ENCODE measurements around the gene ZNF593.

ZNF593 gene

GRCh38 chr1:26168410-26169197, 1.1 kb upstream of the ZNF593 start, which contains the start of gene C1orf232:
Gene C1orf232, minus strand, starts transcription at chr1:26168963. Its CDS starts 464 bp downstream, at chr1:26168499.
- no peak for FAIRE-seq
- DNase-seq (ENCODE audit: insufficient read length, low spot score): no peak

DNA sequence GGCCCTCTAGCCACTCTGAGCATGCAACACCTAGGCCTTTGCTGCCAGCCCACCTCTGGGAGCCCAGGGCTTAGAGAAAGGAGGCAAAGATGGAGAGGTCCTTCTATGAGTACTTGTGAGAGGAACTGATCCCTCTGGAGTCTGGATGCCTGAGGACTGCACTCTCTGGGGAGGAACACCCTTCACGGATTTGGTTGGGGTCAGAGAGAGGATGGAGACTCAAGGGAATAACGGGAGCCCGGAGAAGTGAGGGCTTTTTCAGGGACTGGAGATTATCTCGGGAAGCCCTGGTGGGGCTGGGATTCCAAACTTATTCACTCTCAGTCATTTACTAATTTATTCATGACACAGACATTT, 532 bp upstream of the ZNF593 start:
- no peak for FAIRE-seq
- DNase-seq (ENCODE audit: insufficient read length, low spot score): no peak

- FAIRE-seq: no peak
- DNase-seq (ENCODE audit: insufficient read length, low spot score): no peak
Measured at GRCh38 chr1:26170472-26170821, 739 bp downstream of the ZNF593 start.

DNA sequence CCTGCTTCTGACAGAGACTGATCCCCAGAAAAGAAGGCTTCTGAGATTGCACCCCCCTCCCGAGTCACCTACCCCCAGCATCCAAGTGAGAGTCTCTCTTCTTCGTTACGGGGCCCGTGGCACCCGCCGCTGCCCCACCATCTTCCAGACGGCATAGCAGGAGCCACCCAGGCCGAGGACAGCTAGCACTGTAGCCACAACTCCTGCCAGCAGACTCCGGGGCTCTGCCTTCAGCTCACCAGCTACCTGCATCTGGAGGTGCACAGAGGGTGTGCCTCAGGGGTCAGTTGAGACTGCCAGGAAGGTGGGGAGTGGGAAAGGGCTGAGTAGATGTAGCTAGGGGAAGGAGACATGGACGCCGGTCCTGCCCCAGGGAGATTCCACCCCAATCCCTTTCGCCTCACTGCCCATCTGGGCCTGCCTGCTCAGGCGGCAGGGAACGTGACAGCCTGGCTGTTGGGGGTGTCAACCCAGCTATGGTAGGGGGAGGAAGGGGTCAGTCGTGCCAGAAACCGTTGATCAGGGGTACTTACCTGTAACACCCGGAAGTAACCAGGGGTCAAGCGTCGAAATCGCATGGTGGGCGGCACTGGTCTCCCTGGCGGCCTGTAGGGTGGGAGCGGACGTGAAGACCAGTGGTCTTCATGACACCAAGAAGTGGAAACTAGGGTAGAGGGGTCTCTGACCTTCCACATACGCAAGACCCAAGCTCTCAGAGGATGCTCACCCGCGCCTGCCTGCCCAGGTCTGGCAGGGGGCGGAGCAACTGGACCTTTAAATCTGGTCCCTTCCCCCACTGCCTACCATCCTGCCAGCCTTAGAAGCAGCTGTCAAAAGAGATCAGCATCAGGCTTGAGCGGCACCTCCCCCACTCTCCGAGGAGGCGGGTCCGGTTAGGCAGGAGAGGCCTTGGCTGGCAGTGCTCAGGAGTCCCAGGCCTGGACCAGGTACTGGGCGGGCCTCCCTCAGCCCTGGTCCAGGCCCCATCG, 1.7 kb downstream of the ZNF593 start, which contains the start of gene ZNF593OS:
Gene ZNF593OS, minus strand, starts transcription at position 749 of the 989 bp plus-strand sequence. Its CDS starts 171 bp downstream, at position 578.
- no peak for FAIRE-seq

DNA sequence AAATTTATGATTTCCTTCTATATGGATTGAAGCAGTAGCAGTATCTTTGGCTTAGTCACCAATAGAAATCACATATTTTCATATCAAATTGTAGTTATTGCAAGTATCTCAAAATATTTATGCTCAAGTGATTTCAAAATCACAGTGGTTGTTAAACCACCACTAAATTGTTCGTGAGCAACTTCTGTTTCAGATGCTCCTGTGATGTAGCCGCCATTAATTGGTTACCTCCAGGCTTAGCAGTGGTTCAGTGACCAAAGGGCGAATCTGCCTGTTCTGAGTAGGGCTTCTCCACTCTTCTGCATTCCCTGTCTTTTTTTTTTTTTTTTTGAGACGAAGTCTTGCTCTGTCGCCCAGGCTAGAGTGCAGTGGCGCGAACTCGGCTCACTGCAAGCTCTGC, 5.6 kb downstream of the ZNF593 start:
- DNase-seq (ENCODE audit: insufficient read length, low spot score) (no peak), FAIRE-seq (no peak)

More for the DNA sequence above, 1.7 kb downstream of the ZNF593 start, which contains the start of gene ZNF593OS:
- no peak for DNase-seq (ENCODE audit: insufficient read length, low spot score)

DNA sequence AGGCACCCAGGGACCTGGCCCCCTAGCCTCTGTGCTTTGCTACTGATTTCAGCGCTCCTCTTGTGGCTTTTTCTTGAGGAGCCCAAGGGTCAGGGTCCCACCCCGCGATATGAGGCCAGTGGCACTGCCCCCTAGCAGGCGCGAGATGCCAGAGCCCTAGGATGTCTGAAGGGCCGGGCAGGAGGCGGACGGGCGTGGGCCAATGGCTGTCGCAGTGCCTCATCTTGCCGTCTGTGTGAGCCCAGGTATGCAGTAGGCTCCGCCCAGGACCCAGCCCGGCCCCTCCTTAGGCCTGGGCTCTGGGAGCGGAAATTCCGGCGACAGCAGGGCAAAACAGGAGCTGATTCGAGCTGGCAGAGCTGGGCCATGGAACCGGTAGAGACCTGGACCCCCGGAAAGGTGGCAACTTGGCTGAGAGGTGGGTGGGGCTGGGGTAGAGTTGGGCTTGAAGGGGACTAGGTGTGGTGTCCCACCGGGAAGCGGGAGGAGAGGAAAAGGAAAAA, 7.5 kb downstream of the ZNF593 start, which contains the start of gene CNKSR1:
Gene CNKSR1, plus strand, starts transcription at position 310 of the 503 bp plus-strand sequence. Its CDS starts 57 bp downstream, at position 367.
- DNase-seq (ENCODE audit: insufficient read length, low spot score) (no peak), FAIRE-seq (no peak)

GRCh38 chr1:26180010-26180506, 10.3 kb downstream of the ZNF593 start:
- DNase-seq (ENCODE audit: insufficient read length, low spot score) (no peak), FAIRE-seq (peak; percentile 37)

GRCh38 chr1:26181586-26182382, 12.1 kb downstream of the ZNF593 start:
- FAIRE-seq: no peak
- DNase-seq (ENCODE audit: insufficient read length, low spot score): no peak

DNA sequence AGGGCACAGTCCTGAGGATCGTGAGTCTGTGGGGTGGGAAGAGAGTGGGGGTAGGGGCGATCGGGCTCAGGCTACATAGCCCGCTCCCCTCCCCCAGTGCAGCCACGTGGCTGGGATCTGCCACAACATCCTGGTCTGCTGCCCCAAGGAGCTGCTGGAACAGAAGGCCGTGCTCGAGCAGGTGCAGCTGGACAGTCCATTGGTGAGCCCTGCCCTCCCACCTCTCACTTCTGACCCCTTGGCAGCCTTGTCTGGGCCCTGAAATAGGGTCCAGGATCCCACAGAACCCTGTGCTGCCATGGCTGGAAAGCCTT, 12.6 kb downstream of the ZNF593 start:
- no peak for DNase-seq (ENCODE audit: insufficient read length, low spot score)

DNA sequence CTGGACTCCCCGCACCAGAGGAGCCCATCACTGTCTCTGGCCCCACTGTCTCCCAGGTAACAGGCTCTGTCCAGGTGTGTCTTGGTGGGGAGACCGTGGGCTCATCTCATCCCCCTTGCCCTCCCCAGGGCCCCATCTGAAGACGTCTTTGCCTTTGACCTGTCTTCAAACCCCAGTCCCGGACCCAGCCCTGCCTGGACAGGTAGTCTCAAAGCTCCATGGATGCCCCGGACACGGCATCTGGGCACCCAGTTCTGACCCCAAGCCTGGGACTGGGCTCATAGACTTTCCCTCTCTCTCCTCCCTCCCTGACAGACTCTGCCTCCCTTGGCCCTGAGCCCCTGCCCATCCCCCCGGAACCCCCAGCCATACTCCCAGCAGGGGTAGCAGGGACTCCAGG, 14.4 kb downstream of the ZNF593 start:
- DNase-seq (ENCODE audit: insufficient read length, low spot score) (no peak), FAIRE-seq (no peak)

More for the DNA sequence above, 12.6 kb downstream of the ZNF593 start:
- no peak for FAIRE-seq

GRCh38 chr1:26184883-26185282, 15.2 kb downstream of the ZNF593 start:
- FAIRE-seq: no peak
- DNase-seq (ENCODE audit: insufficient read length, low spot score): no peak

DNA sequence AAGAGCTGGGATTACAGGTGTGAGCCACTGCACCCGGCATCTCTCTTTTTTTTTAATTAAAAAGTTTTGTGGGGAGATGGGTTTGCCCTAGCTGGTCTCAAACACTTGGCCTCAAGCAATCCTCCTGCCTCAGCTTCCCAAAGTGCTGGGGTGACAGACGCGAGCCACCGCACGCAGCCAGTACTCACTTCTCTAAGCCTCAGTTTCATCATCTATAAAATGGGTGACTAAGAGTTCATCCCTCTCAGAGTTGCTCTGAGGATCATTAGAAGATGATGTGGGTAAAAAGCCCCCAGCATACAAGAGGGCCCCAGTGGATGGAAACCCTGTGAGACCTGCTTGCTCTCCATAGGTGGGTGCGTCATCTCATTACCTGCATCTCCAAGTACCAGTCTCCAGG, 18.2 kb downstream of the ZNF593 start:
- DNase-seq (ENCODE audit: insufficient read length, low spot score) (no peak), FAIRE-seq (no peak)

DNA sequence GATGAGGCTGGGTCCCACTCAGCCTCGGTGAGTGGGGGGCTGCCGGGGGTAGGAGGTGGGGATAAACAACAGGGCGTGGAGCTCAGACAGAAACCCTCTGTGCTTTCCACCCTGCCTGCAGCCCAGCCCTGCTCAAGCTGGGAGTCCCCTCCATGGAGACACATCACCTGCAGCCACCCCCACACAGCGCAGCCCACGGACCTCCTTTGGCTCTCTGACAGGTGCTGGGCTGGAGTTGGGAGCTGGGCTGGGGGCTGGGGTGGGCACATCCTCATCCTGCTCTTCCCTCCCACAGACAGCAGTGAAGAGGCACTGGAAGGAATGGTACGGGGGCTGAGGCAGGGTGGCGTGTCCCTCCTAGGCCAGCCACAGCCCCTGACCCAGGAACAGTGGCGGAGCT, 18.8 kb downstream of the ZNF593 start:
- no peak for FAIRE-seq
- DNase-seq (ENCODE audit: insufficient read length, low spot score): no peak

DNA sequence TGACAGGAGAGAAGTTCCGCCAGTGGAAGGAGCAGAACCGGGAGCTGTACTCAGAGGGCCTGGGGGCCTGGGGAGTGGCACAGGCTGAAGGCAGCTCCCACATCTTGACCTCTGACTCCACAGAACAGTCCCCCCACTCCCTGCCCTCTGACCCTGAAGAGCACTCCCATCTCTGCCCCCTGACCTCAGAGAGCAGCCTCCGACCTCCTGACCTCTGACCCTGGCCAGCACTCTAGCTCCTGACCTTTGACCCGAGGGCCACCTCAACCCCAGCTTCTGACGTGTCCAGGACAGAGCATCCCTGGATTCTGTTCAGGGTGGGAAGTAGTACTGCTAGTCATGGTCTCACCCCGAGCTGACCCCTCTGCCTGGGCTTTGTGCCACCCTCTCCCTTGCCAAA, 19.6 kb downstream of the ZNF593 start:
- FAIRE-seq: no peak

GRCh38 chr1:26189751-26190275, 20.1 kb downstream of the ZNF593 start:
- FAIRE-seq (no peak), DNase-seq (ENCODE audit: insufficient read length, low spot score) (no peak)

More for the DNA sequence above, 19.6 kb downstream of the ZNF593 start:
- no peak for DNase-seq (ENCODE audit: insufficient read length, low spot score)

DNA sequence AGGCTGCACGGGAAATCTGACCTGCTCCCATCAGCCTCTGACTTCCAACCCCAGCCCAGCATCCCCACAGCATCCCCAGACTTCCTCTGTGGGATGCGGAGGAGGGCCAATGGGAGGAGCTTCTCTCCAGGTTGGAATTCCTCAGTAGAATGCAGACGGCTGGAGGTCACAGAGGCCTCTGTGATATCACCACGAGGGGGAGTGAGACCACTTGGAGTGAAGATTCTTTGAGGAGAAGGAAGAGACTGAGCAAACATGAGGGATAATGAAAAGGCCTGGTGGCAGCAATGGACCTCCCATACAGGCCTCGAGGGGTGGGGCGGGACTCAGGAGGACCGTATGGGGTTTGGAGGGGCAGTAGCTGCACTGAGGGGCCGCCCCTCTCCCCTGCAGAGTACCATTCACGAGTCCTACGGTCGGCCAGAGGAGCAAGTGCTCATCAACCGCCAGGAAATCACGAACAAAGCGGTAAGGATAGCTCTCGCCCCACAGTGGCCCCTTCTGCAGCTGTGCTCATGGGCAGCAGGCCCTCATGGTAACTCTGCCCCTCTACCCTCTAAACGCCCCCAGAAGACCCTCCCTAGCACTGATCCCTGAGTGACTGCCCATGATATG, 20.8 kb downstream of the ZNF593 start, which contains the start of gene CATSPER4:
Gene CATSPER4, plus strand, starts transcription at position 230 of the 615 bp plus-strand sequence. Its CDS starts 26 bp downstream, at position 256.
- FAIRE-seq: no peak
- DNase-seq (ENCODE audit: insufficient read length, low spot score): no peak

GRCh38 chr1:26191739-26192138, 22.0 kb downstream of the ZNF593 start:
- no peak for FAIRE-seq
- no peak for DNase-seq (ENCODE audit: insufficient read length, low spot score)

- FAIRE-seq (no peak), DNase-seq (ENCODE audit: insufficient read length, low spot score) (no peak)
Measured at GRCh38 chr1:26195805-26196204, 26.1 kb downstream of the ZNF593 start.

DNA sequence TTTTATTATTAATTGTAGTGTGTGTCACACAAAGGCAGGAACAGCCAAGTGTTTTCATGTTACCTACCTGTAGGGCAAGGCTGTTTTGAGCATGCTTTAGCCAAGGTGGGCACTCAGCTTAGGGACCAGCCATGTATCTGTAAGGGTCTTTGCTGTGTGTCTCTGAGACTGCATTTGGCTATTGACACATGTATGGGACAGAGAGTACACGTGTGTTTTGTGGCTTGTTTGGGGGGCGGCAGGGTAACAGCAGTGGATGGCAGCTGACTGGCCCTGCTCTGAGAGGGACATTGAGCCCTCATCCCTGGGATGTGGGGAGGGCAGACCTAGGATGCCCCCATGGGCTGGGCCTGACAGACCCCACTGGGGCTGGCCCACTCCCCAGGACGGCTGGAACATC, 27.6 kb downstream of the ZNF593 start:
- DNase-seq (ENCODE audit: insufficient read length, low spot score): no peak
- no peak for FAIRE-seq

All from GM19239 (cell line).